ENCODE results near the gene CPHXL2.

DNA sequence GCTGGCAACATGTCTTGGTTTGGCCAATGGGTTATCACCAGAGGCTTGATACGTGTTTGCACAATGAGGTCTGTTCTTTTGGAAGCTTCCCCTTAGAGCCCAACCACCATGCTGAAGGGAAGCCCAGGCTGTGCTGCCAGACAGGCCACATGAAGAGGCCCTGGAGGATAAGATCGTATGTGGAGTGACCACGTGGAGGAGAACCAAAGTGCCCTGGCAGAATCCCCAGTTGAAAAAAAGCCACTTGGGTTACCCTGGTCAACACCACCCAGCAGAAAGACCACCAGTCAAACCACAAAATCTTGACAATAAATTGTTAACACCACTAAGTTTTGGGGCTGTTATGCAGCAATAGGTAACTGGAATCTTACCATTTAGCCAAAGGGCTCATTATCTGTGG, 46.8 kb downstream of the CPHXL2 start:
- TF ChIP-seq, protein P1, sequence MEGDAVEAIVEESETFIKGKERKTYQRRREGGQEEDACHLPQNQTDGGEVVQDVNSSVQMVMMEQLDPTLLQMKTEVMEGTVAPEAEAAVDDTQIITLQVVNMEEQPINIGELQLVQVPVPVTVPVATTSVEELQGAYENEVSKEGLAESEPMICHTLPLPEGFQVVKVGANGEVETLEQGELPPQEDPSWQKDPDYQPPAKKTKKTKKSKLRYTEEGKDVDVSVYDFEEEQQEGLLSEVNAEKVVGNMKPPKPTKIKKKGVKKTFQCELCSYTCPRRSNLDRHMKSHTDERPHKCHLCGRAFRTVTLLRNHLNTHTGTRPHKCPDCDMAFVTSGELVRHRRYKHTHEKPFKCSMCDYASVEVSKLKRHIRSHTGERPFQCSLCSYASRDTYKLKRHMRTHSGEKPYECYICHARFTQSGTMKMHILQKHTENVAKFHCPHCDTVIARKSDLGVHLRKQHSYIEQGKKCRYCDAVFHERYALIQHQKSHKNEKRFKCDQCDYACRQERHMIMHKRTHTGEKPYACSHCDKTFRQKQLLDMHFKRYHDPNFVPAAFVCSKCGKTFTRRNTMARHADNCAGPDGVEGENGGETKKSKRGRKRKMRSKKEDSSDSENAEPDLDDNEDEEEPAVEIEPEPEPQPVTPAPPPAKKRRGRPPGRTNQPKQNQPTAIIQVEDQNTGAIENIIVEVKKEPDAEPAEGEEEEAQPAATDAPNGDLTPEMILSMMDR (conservative IDR thresholded peaks at IDR 0.05; ENCODE audit: low read depth, low read length), result no peak
- TF ChIP-seq EZH2phosphoT487 (IDR thresholded peaks at IDR 0.05; ENCODE audit: borderline replicate concordance, low read length), result no peak
